ENCODE measurements around the gene CD300LG.
"Not testable (repeated sequence)": the region's sequence is repeated elsewhere in the genome, so short reads cannot be mapped to it uniquely, and the experiment has no call there.

Gene CD300LG

GRCh38 chr17:43860077-43860725 is 13.2 kb downstream of the CD300LG start:
- H3K36me3 Mint-ChIP-seq (ENCODE audit: low read depth) = no peaks in the 10 kb centered on the region
- H3K27me3 Mint-ChIP-seq (ENCODE audit: low read depth) = peaks cover 16% of the 10 kb centered on the region
- no peak overlapping the region for H3K4me3 Mint-ChIP-seq
- no peak overlapping the region for H3K27ac Mint-ChIP-seq
- H3K9me3 Mint-ChIP-seq = no peaks in the 10 kb centered on the region
- peaks cover 5% of the 10 kb centered on the region for H3K4me1 Mint-ChIP-seq
- TF ChIP-seq CTCF (IDR thresholded peaks at IDR 0.05; ENCODE audit: unreplicated experiment in 3 of 3) = no peak

- TF ChIP-seq CTCF (IDR thresholded peaks at IDR 0.05; ENCODE audit: unreplicated experiment in 3 of 3) = no peak
- Mint-ChIP-seq H3K27ac (no peak overlapping the region), H3K27me3 (ENCODE audit: low read depth) (peaks cover 16% of the 10 kb centered on the region), H3K4me3 (no peak overlapping the region), H3K36me3 (ENCODE audit: low read depth) (no peaks in the 10 kb centered on the region), H3K4me1 (peaks cover 5% of the 10 kb centered on the region), H3K9me3 (no peaks in the 10 kb centered on the region)
Measured at GRCh38 chr17:43860927-43861622, 14.1 kb downstream of the CD300LG start.

- TF ChIP-seq CTCF (IDR thresholded peaks at IDR 0.05; ENCODE audit: unreplicated experiment in 3 of 3) = no peak
- Mint-ChIP-seq H3K27ac (no peak overlapping the region), H3K4me3 (no peak overlapping the region), H3K9me3 (no peaks in the 10 kb centered on the region), H3K4me1 (peaks cover 5% of the 10 kb centered on the region), H3K36me3 (ENCODE audit: low read depth) (no peaks in the 10 kb centered on the region), H3K27me3 (ENCODE audit: low read depth) (peaks cover 16% of the 10 kb centered on the region)
Measured at GRCh38 chr17:43861960-43862359, 15.0 kb downstream of the CD300LG start.

DNA sequence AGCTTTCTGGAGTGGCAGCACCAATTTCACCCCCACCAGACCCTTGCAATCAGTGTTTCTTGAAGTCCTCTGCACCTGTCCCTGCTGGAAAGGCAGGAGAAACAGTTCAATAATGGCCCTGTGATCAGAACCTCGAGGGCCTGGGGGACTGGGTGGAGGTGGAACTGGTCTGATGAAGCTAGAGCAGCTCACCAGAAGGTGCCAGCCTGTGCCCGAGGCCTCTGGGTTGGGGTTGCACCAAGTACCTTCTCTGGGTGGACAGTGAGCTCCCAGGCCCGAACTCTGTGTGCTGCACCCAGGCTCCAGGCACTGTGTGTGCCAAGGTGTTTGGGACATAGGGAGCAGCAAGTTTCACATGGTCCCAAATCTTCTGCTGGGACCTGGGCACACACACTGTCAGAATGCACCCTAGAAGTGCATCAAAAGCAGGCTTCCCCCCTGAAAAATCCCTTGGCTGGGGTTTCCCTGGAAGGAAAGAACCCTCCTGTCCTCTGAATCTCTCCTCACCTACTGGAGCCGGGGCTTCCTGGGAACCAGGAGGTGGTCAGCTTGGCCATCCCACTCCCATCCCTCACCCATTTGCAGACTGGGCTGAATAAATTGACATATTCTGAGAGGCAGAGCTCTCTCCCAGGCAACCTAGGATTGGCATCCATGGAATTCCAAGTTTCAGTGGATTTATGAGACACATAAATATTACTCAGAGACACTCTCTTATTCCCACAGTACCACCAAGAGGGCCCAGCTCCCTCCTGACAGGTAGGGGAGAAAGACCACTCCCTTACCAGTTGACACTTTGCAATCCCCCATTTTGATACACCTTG is 17.4 kb downstream of the CD300LG start:
- H3K4me1 Mint-ChIP-seq = peaks cover 5% of the 10 kb centered on the region
- no peak overlapping the region for H3K27ac Mint-ChIP-seq
- no peak for TF ChIP-seq CTCF (IDR thresholded peaks at IDR 0.05; ENCODE audit: unreplicated experiment in 3 of 3)
- H3K36me3 Mint-ChIP-seq (ENCODE audit: low read depth) = no peaks in the 10 kb centered on the region
- no peaks in the 10 kb centered on the region for H3K9me3 Mint-ChIP-seq
- H3K4me3 Mint-ChIP-seq = no peak overlapping the region
- peaks cover 14% of the 10 kb centered on the region for H3K27me3 Mint-ChIP-seq (ENCODE audit: low read depth)

DNA sequence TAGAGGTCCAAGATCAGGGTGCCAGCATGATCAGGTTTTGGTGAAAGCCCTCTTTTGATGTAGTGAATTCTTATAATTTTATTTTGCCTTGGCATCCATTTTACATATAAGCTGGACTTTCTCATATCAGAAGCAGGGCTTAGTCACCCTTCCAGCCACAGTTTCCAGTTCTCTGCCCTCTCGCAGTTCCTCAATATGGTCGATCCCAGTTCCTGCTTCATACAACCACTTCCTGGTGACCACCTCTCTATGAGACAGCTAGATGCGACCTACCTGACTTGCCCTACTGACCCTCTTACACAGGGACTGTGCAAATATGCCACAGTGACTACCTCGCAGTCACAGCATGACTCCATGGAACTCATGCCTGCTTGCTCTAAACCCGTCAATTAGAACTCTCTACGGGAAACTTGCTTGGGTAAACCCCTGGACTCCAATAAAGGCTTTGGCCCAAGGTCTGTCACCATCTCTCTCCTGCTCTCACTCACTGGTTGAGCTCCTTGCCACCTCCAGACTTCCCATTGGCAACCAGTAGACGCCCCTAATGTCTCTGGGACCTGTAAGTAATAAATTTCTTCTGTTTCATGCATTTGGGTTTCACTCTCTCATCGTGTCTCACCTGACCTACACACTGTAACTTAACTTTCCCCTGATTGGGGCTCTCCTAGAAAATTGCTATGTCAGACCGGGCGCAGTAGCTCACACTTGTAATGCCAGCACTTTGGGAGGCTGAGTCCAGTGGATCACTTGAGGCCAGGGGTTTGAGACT is 21.4 kb downstream of the CD300LG start:
- Mint-ChIP-seq H3K4me1 (no peaks in the 10 kb centered on the region), H3K4me3 (no peak overlapping the region), H3K27me3 (ENCODE audit: low read depth) (peaks cover 24% of the 10 kb centered on the region), H3K9me3 (no peaks in the 10 kb centered on the region), H3K27ac (no peak overlapping the region), H3K36me3 (ENCODE audit: low read depth) (no peaks in the 10 kb centered on the region)
- TF ChIP-seq CTCF (IDR thresholded peaks at IDR 0.05; ENCODE audit: unreplicated experiment in 3 of 3) = no peak

- peaks cover 24% of the 10 kb centered on the region for H3K27me3 Mint-ChIP-seq (ENCODE audit: low read depth)
- H3K9me3 Mint-ChIP-seq; H3K4me3 Mint-ChIP-seq; H3K4me1 Mint-ChIP-seq; H3K36me3 Mint-ChIP-seq (ENCODE audit: low read depth); H3K27ac Mint-ChIP-seq: not testable (repeated sequence)
Measured at GRCh38 chr17:43869031-43869430, 22.1 kb downstream of the CD300LG start.
